A673 (cell line): ENCODE results near the gene LMOD2. TPM values are rescaled to one million over a fixed set of nuclear protein-coding genes. Genes with fewer than 3 reads are reported as not detected.

Experiments
- BruUV-seq: library from RNA; stranded (reverse); fragments of 400-500 nt; replicated peaks from 2 replicates; lab custom pipeline; 2021; lab: Mats Ljungman, UMichigan
- CTCF ChIA-PET: fragments of 300-600 bp; sonication (Branson Sonifier 250); formaldehyde crosslinking; loops from one replicate; lab custom pipeline; 2022; ENCODE audit warnings: antibody characterized with exemption; lab: Charles Lee
- POLR2A ChIA-PET: fragments of 300-600 bp; sonication (Branson Sonifier 250); formaldehyde crosslinking; loops from one replicate; lab custom pipeline; 2022; ENCODE audit warnings: antibody characterized with exemption; ENCODE audit not compliant: low non-redundant PET; lab: Charles Lee
- DNase-seq: peaks from one replicate; pipeline ENCODE4 v3.0.0-alpha.2; 2015; ENCODE audit warnings: low spot score
- H3K27ac ChIP-seq: fragments of 200-600 bp; sonication (generic); 2 replicates; pipeline ENCODE4 v1.5.1; 2016; ENCODE audit warnings: mixed run types, low read depth, mild to moderate bottlenecking, mixed read lengths, antibody characterized with exemption, low read length; ENCODE audit not compliant: poor library complexity, severe bottlenecking
- H3K27me3 ChIP-seq: fragments of 200-600 bp; sonication (generic); replicated peaks from 2 replicates; pipeline ENCODE4 v1.6.1; 2017; ENCODE audit warnings: mixed run types, low read depth, mild to moderate bottlenecking, mixed read lengths, antibody characterized with exemption, low read length; ENCODE audit not compliant: insufficient read depth, poor library complexity
- H3K36me3 ChIP-seq: fragments of 200-600 bp; sonication (generic); 2 replicates; pipeline ENCODE4 v1.6.1; 2016; ENCODE audit warnings: mixed run types, mild to moderate bottlenecking, mixed read lengths, antibody characterized with exemption, low read length; ENCODE audit not compliant: insufficient read depth, poor library complexity, severe bottlenecking
- H3K4me1 ChIP-seq: fragments of 200-600 bp; sonication (generic); 2 replicates; pipeline ENCODE4 v1.6.1; 2017; ENCODE audit warnings: mixed run types, mild to moderate bottlenecking, mixed read lengths, antibody characterized with exemption, low read length; ENCODE audit not compliant: insufficient read depth, poor library complexity, severe bottlenecking
- H3K4me3 ChIP-seq: fragments of 200-600 bp; sonication (generic); 2 replicates; pipeline ENCODE4 v1.5.1; 2016; ENCODE audit warnings: low read depth, mixed run types, mild to moderate bottlenecking, mixed read lengths, low read length; ENCODE audit not compliant: poor library complexity, severe bottlenecking
- H3K9me3 ChIP-seq: fragments of 200-600 bp; sonication (generic); 2 replicates; pipeline ENCODE4 v1.6.1; 2016; ENCODE audit warnings: mixed run types, low read depth, mild to moderate bottlenecking, mixed read lengths, antibody characterized with exemption, low read length; ENCODE audit not compliant: poor library complexity, severe bottlenecking
- EZH2 ChIP-seq: fragments of 200-600 bp; sonication (generic); IDR thresholded peaks from 2 replicates; pipeline ENCODE4 v1.6.1; 2017; ENCODE audit warnings: borderline replicate concordance, low read depth, mild to moderate bottlenecking, mixed read lengths, antibody characterized with exemption, low read length; ENCODE audit not compliant: poor library complexity, severe bottlenecking
- intact Hi-C: fragments of 100-400 bp; cut with micrococcal nuclease; formaldehyde crosslinking; loops from one replicate; pipeline ENCODE4 v1.10.0; 2022; ENCODE audit not compliant: unreplicated experiment
- total RNA-seq: library from RNA; stranded (reverse); gene quantifications from 2 replicates; pipeline ENCODE4 v1.2.3, GENCODE V29; 2021
- TF ChIP-seq, protein P1 (sequence below): fragments of 300-800, 200-600 bp; sonication (generic); conservative IDR thresholded peaks from 2 replicates; pipeline ENCODE4 v1.5.1; 2017; ENCODE audit warnings: low read depth, mild to moderate bottlenecking, antibody characterized with exemption, low read length, moderate library complexity, mixed read lengths

Gene LMOD2
- total RNA-seq, 1 experiment from 2014 or later: not detected

DNA sequence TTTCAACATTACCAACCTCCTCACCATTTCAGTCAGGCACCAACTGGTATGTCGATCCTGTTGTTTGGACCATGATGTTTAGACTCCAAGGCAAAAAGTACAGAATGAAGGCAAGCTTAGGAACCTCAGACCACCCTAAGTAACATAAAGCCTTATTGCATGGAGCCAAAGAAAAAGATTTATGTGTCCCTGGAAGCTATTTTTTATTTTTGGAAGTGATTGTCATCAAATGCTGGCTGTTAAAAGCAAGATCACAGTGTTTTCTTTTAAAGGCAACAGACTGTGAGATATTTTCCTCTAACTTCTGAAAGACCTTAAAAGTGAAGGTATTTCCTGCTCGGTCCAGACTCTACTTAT lies 45.8 kb upstream of the LMOD2 start:
- Histone ChIP-seq H3K36me3 (no peaks in the 10 kb centered on the region), H3K9me3 (no peaks in the 10 kb centered on the region), H3K4me1 (no peaks in the 10 kb centered on the region), H3K4me3 (no peak overlapping the region), H3K27ac (no peak overlapping the region), H3K27me3 (no peaks in the 10 kb centered on the region)
- DNase-seq: no peak
- intact Hi-C loops: no loop called here
- TF ChIP-seq EZH2: no peak
- TF ChIP-seq, protein P1, sequence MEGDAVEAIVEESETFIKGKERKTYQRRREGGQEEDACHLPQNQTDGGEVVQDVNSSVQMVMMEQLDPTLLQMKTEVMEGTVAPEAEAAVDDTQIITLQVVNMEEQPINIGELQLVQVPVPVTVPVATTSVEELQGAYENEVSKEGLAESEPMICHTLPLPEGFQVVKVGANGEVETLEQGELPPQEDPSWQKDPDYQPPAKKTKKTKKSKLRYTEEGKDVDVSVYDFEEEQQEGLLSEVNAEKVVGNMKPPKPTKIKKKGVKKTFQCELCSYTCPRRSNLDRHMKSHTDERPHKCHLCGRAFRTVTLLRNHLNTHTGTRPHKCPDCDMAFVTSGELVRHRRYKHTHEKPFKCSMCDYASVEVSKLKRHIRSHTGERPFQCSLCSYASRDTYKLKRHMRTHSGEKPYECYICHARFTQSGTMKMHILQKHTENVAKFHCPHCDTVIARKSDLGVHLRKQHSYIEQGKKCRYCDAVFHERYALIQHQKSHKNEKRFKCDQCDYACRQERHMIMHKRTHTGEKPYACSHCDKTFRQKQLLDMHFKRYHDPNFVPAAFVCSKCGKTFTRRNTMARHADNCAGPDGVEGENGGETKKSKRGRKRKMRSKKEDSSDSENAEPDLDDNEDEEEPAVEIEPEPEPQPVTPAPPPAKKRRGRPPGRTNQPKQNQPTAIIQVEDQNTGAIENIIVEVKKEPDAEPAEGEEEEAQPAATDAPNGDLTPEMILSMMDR: no peak
- CTCF ChIA-PET: no interaction called here
- POLR2A ChIA-PET: no interaction called here
- BruUV-seq: no TSS peak

DNA sequence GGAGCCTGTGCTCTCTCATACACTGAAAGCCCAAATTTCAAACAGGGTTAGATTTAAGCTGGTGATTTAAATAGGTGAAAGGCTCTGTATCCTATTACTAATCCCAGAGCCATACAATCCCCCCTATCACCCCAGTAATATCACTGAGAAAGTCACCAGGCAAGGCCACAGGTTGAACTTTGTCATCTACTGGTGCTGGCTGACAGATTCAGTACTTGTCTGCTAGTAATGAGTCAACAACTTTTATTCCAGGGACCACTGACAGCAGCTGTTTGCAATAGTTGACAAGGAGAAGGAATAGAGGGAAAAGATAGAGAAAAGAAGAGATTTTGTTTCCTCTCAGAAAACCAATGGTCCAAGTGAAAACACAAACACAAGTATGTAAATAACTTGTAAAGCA lies 43.6 kb upstream of the LMOD2 start:
- POLR2A ChIA-PET: interaction anchor here (0.5 kb wide), 1 partner anchor 24 kb away, joined by 3 read pairs; no protein-coding TSS in a partner anchor
- intact Hi-C loops: no loop called here
- DNase-seq: no peak
- H3K4me1 ChIP-seq: no peaks in the 10 kb centered on the region
- H3K9me3 ChIP-seq: no peaks in the 10 kb centered on the region
- CTCF ChIA-PET: no interaction called here
- no peak overlapping the region for H3K27ac ChIP-seq
- H3K27me3 ChIP-seq: no peaks in the 10 kb centered on the region
- H3K4me3 ChIP-seq: no peak overlapping the region
- BruUV-seq: no TSS peak
- TF ChIP-seq, protein P1: no peak
- no peak for TF ChIP-seq EZH2
- no peaks in the 10 kb centered on the region for H3K36me3 ChIP-seq

DNA sequence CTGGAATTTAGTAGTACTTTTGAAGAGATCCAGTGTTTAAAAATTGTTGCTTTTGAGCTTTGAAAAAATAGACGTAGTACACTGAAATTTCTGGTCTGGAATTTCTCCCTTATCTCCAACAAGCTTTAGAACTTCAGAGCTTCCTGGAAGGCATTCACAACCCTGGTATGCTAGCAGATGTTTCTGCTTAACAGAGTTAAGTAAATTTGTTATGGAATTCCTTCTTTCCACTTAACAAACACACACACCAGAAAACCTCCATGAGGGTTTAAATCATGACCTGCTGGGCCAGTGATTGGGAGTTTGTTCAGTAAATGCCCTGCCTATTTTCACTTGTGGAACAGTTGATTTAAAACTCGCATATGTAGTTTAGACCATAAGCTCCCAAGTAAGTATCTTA lies 40.3 kb upstream of the LMOD2 start:
- H3K27me3 ChIP-seq: no peaks in the 10 kb centered on the region
- no peak overlapping the region for H3K4me3 ChIP-seq
- no peak overlapping the region for H3K27ac ChIP-seq
- BruUV-seq: no TSS peak
- TF ChIP-seq, protein P1: no peak
- TF ChIP-seq EZH2: no peak
- intact Hi-C loops: no loop called here
- peak; percentile 15 for DNase-seq
- ChIA-PET POLR2A (no interaction called here), CTCF (no interaction called here)
- no peaks in the 10 kb centered on the region for H3K4me1 ChIP-seq
- no peaks in the 10 kb centered on the region for H3K9me3 ChIP-seq
- no peaks in the 10 kb centered on the region for H3K36me3 ChIP-seq
